Liver (tissue), 9 donors: Measurements from ENCODE around the gene OR10H2. TPM values are rescaled to one million over a fixed set of nuclear protein-coding genes. Genes with fewer than 3 reads are reported as not detected.

Experiments used
- DNase-seq: peaks from one replicate; pipeline ENCODE4 v3.0.0-alpha.2; 2017; ENCODE audit warnings: low spot score
- H3K27ac ChIP-seq, 2 donors: one replicate each; pipeline ENCODE4 v1.7.0; 2013; ENCODE audit warnings: inconsistent platforms in 2 of 2, low read length in 2 of 2, control low read depth in 1 of 2, low read depth in 1 of 2, mild to moderate bottlenecking in 1 of 2
- H3K27me3 ChIP-seq, 4 donors: one replicate each; pipeline versions ENCODE4 v1.6.1 to v1.7.0; 2013; ENCODE audit warnings: low read length in 3 of 4, inconsistent platforms in 1 of 4, mild to moderate bottlenecking in 1 of 4, moderate library complexity in 1 of 4; ENCODE audit not compliant: control insufficient read depth in 4 of 4, insufficient read depth in 4 of 4
- H3K36me3 ChIP-seq, 4 donors: one replicate each; pipeline versions ENCODE4 v1.6.1 to v1.7.0; 2013; ENCODE audit warnings: low read length in 3 of 4, mild to moderate bottlenecking in 3 of 4, low read depth in 1 of 4, moderate library complexity in 1 of 4; ENCODE audit not compliant: control insufficient read depth in 4 of 4, insufficient read depth in 3 of 4
- H3K4me1 ChIP-seq, 4 donors: one replicate each; pipeline versions ENCODE4 v1.6.1 to v1.7.0; 2013; ENCODE audit warnings: low read length in 3 of 4, mild to moderate bottlenecking in 3 of 4, moderate library complexity in 1 of 4; ENCODE audit not compliant: control insufficient read depth in 4 of 4, insufficient read depth in 4 of 4
- H3K4me3 ChIP-seq, 3 donors: one replicate each; pipeline versions ENCODE4 v1.6.1 to v1.7.0; 2013; ENCODE audit warnings: low read length in 3 of 3, control low read depth in 1 of 3, low read depth in 1 of 3, mild to moderate bottlenecking in 1 of 3
- H3K9ac ChIP-seq, 2 donors: one replicate each; pipeline ENCODE4 v1.7.0; 2013; ENCODE audit warnings: low read length in 2 of 2, mild to moderate bottlenecking in 2 of 2, moderate library complexity in 2 of 2, control low read depth in 1 of 2, low read depth in 1 of 2
- H3K9me3 ChIP-seq, 4 donors: one replicate each; pipeline versions ENCODE4 v1.6.1 to v1.7.0; 2013; ENCODE audit warnings: low read length in 3 of 4; ENCODE audit not compliant: control insufficient read depth in 4 of 4
- EGR1 ChIP-seq, 2 donors: IDR thresholded peaks; 2 replicates each; pipeline ENCODE4 v1.6.1; 2016 to 2018; ENCODE audit warnings: antibody characterized with exemption in 2 of 2, low read depth in 2 of 2
- FOXA2 ChIP-seq: IDR thresholded peaks from 2 replicates; pipeline ENCODE4 v1.6.1; 2016; ENCODE audit warnings: antibody characterized with exemption
- GABPA ChIP-seq, 2 donors: IDR thresholded peaks in 1 of 2; conservative IDR thresholded peaks in 1 of 2; 2 replicates each; pipeline ENCODE4 v1.6.1; 2016; ENCODE audit warnings: antibody characterized with exemption in 2 of 2, mild to moderate bottlenecking in 1 of 2, moderate library complexity in 1 of 2
- HNF4G ChIP-seq: IDR thresholded peaks from 2 replicates; pipeline ENCODE4 v1.6.1; 2016; ENCODE audit warnings: antibody characterized with exemption
- JUND ChIP-seq, 2 donors: IDR thresholded peaks; 2 replicates each; pipeline ENCODE4 v1.6.1; 2016; ENCODE audit warnings: antibody characterized with exemption in 2 of 2
- NR2F2 ChIP-seq: IDR thresholded peaks from 2 replicates; pipeline ENCODE4 v1.6.1; 2016; ENCODE audit warnings: antibody characterized with exemption
- RAD21 ChIP-seq, 2 donors: IDR thresholded peaks; 2 replicates each; pipeline ENCODE4 v1.6.1; 2016; ENCODE audit warnings: antibody characterized with exemption in 2 of 2, mild to moderate bottlenecking in 2 of 2
- RXRA ChIP-seq, 2 donors: IDR thresholded peaks; 2 replicates each; pipeline ENCODE4 v1.6.1; 2017 to 2018; ENCODE audit warnings: antibody characterized with exemption in 2 of 2, mild to moderate bottlenecking in 1 of 2
- SP1 ChIP-seq: IDR thresholded peaks from 2 replicates; pipeline ENCODE4 v1.6.1; 2018; ENCODE audit warnings: antibody characterized with exemption, mild to moderate bottlenecking
- TAF1 ChIP-seq: conservative IDR thresholded peaks from 2 replicates; pipeline ENCODE4 v1.6.1; 2016; ENCODE audit warnings: antibody characterized with exemption, mild to moderate bottlenecking
- YY1 ChIP-seq: IDR thresholded peaks from 2 replicates; pipeline ENCODE4 v1.6.1; 2016; ENCODE audit warnings: antibody characterized with exemption, mild to moderate bottlenecking
- WGBS: extraction: QIAGEN DNeasy Blood & Tissue Kit; methylation state at CpG from one replicate; pipeline ENCODE4 v1.1.7; 2013; 5-methylcytosine and 5-hydroxymethylcytosine counted together
- polyA plus RNA-seq, 2 donors: library from polyadenylated mRNA; stranded (reverse) in 1 of 2; unstranded in 1 of 2; fragments of 200-250 nt in 1 of 2; fragments of >200 nt in 1 of 2; fragmentation: Nextera tagmentation in 1 of 2; extraction: Ambion mirVana in 1 of 2; gene quantifications; one replicate each; pipeline versions ENCODE4 v1.2.1 to v1.2.3, GENCODE V29; 2013 to 2015
- total RNA-seq, 2 donors: library from RNA; depleted of rRNA; stranded (reverse); fragments of >200 nt; gene quantifications; one replicate each; pipeline ENCODE4 v1.2.3, GENCODE V29; 2014
- TF ChIP-seq, protein P1 (sequence below): IDR thresholded peaks from 2 replicates; pipeline ENCODE4 v1.6.1; 2016; ENCODE audit warnings: antibody characterized with exemption, mild to moderate bottlenecking
- TF ChIP-seq, protein P2 (sequence below): IDR thresholded peaks from 2 replicates; pipeline ENCODE4 v1.6.1; 2016; ENCODE audit warnings: antibody characterized with exemption
- TF ChIP-seq, protein P3 (sequence below): IDR thresholded peaks from 2 replicates; pipeline ENCODE4 v1.6.1; 2016; ENCODE audit warnings: antibody characterized with exemption
- TF ChIP-seq, protein P4 (sequence below): fragments of 150-350 bp; IDR thresholded peaks from 2 replicates; pipeline ENCODE4 v1.5.1; 2017; ENCODE audit warnings: improper control_type of control experiment, low read depth, low read length; ENCODE audit not compliant: missing input control
- donor health status: healthy.
- donor health status: healthy.
- donor health status: healthy.
- donor health status: healthy.
- donor health status: healthy.

OR10H2 gene
- total and polyA plus RNA-seq, 4 donors: not detected

DNA sequence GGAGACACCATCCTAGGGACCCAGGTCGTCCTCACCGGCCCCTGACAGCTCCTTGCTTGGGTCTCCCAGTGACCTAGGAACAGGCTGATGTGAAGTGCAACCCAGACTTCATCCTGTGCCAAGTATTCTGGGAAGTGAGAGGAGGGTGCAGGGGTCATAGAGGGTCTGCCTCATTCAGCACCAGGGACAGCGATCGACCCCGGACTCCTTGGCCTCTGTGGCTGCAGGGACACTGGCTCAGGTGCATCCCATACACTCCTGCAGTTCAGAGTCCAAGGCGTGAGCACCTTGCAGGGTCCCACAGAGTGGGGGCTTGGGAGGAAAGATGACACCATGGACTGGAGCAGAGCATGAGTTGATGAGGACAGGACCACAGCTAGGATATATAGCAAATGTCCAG lies 10.0 kb upstream of the OR10H2 start:
- 28% methylated on average over 6 of the region's 6 CpGs for WGBS
- Histone ChIP-seq H3K9me3 (peaks cover 0 to 3% (median under 1%) of the 10 kb centered on the region in 4 donors), H3K9ac (no peak overlapping the region), H3K4me1 (peaks cover 0 to under 1% (median 0%) of the 10 kb centered on the region in 4 donors), H3K36me3 (no peaks in the 10 kb centered on the region), H3K27ac (no peak overlapping the region), H3K4me3 (no peak overlapping the region), H3K27me3 (peaks cover 0 to 10% (median under 1%) of the 10 kb centered on the region in 4 donors)
- no peak for TF ChIP-seq SP1
- TF ChIP-seq, protein P1, sequence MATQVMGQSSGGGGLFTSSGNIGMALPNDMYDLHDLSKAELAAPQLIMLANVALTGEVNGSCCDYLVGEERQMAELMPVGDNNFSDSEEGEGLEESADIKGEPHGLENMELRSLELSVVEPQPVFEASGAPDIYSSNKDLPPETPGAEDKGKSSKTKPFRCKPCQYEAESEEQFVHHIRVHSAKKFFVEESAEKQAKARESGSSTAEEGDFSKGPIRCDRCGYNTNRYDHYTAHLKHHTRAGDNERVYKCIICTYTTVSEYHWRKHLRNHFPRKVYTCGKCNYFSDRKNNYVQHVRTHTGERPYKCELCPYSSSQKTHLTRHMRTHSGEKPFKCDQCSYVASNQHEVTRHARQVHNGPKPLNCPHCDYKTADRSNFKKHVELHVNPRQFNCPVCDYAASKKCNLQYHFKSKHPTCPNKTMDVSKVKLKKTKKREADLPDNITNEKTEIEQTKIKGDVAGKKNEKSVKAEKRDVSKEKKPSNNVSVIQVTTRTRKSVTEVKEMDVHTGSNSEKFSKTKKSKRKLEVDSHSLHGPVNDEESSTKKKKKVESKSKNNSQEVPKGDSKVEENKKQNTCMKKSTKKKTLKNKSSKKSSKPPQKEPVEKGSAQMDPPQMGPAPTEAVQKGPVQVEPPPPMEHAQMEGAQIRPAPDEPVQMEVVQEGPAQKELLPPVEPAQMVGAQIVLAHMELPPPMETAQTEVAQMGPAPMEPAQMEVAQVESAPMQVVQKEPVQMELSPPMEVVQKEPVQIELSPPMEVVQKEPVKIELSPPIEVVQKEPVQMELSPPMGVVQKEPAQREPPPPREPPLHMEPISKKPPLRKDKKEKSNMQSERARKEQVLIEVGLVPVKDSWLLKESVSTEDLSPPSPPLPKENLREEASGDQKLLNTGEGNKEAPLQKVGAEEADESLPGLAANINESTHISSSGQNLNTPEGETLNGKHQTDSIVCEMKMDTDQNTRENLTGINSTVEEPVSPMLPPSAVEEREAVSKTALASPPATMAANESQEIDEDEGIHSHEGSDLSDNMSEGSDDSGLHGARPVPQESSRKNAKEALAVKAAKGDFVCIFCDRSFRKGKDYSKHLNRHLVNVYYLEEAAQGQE: peak; percentile 83
- DNase-seq: no peak

DNA sequence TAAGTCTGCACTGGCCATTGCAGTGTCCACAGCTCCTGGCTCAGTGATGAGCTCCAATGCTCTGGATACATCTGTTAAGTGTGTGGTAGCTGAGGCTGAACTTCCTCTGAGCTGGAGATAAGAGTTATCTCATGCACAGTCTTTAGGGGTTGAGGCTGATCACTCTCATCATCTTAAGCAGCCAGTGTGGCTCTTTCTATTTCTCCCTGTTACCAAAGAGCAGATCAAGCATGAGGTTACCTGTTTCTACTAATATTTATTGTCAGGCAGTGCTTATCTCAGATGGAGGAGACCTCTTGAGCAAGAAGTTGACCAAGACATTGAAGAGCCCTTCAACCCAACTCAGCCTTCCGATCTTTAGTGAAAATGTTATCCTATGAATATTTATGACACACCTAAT lies 6.6 kb upstream of the OR10H2 start:
- Histone ChIP-seq H3K9ac (no peak overlapping the region), H3K4me1 (peaks cover 0 to 3% (median 0%) of the 10 kb centered on the region in 4 donors), H3K4me3 (no peak overlapping the region), H3K9me3 (peaks cover 0 to 3% (median under 1%) of the 10 kb centered on the region in 4 donors), H3K27me3 (peaks cover 0 to 10% (median 4%) of the 10 kb centered on the region in 4 donors), H3K36me3 (no peaks in the 10 kb centered on the region), H3K27ac (no peak overlapping the region)
- 73% methylated on average over 1 of the region's 1 CpG for WGBS
- no peak for TF ChIP-seq FOXA2
- no peak for DNase-seq

DNA sequence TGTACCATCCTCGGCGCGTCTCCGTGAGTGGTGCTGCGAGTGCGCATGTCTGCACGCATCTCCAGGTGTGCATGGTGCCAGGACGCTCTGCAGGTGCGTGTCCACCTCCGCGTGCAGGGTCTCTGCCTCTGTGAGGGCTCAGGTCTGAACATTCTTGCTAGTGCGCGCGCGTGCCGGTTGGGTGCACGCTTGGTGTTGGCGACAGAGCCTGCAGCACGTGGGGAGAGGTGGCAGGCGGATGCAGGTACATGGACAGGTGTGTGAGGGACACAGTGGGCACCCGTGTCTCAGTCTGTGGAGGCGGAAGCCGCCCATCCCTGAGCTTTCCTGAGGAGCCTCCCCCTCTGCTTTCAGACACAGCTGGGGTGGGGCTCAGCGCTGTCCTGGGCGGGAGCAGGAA lies 4.9 kb upstream of the OR10H2 start:
- 25% methylated on average over 25 of the region's 25 CpGs for WGBS
- DNase-seq: no peak
- peaks cover 0 to 8% (median 4%) of the 10 kb centered on the region in 4 donors for H3K27me3 ChIP-seq

More for the DNA sequence above, 4.9 kb upstream of the OR10H2 start:
- Histone ChIP-seq H3K9me3 (peaks cover 0 to 3% (median under 1%) of the 10 kb centered on the region in 4 donors), H3K4me3 (no peak overlapping the region), H3K27ac (no peak overlapping the region), H3K36me3 (no peaks in the 10 kb centered on the region), H3K9ac (no peak overlapping the region), H3K4me1 (peaks cover 0 to 3% (median 0%) of the 10 kb centered on the region in 4 donors)
- TF ChIP-seq RXRA (IDR thresholded peaks at IDR 0.05) (no peak), GABPA (IDR thresholded peaks at IDR 0.05 in 1 of 2, conservative IDR thresholded peaks at IDR 0.05 in 1 of 2) (no peak), JUND (IDR thresholded peaks at IDR 0.05) (no peak), RAD21 (IDR thresholded peaks at IDR 0.05) (no peak), YY1 (no peak), TAF1 (no peak), NR2F2 (no peak), EGR1 (IDR thresholded peaks at IDR 0.05; ENCODE audit: low read depth in 2 of 2) (no peak), HNF4G (no peak), SP1 (no peak)
- TF ChIP-seq, protein P2, sequence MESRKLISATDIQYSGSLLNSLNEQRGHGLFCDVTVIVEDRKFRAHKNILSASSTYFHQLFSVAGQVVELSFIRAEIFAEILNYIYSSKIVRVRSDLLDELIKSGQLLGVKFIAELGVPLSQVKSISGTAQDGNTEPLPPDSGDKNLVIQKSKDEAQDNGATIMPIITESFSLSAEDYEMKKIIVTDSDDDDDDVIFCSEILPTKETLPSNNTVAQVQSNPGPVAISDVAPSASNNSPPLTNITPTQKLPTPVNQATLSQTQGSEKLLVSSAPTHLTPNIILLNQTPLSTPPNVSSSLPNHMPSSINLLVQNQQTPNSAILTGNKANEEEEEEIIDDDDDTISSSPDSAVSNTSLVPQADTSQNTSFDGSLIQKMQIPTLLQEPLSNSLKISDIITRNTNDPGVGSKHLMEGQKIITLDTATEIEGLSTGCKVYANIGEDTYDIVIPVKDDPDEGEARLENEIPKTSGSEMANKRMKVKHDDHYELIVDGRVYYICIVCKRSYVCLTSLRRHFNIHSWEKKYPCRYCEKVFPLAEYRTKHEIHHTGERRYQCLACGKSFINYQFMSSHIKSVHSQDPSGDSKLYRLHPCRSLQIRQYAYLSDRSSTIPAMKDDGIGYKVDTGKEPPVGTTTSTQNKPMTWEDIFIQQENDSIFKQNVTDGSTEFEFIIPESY: no peak
- TF ChIP-seq, protein P3, sequence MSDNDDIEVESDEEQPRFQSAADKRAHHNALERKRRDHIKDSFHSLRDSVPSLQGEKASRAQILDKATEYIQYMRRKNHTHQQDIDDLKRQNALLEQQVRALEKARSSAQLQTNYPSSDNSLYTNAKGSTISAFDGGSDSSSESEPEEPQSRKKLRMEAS: no peak
- TF ChIP-seq, protein P4, sequence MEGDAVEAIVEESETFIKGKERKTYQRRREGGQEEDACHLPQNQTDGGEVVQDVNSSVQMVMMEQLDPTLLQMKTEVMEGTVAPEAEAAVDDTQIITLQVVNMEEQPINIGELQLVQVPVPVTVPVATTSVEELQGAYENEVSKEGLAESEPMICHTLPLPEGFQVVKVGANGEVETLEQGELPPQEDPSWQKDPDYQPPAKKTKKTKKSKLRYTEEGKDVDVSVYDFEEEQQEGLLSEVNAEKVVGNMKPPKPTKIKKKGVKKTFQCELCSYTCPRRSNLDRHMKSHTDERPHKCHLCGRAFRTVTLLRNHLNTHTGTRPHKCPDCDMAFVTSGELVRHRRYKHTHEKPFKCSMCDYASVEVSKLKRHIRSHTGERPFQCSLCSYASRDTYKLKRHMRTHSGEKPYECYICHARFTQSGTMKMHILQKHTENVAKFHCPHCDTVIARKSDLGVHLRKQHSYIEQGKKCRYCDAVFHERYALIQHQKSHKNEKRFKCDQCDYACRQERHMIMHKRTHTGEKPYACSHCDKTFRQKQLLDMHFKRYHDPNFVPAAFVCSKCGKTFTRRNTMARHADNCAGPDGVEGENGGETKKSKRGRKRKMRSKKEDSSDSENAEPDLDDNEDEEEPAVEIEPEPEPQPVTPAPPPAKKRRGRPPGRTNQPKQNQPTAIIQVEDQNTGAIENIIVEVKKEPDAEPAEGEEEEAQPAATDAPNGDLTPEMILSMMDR: no peak
